ENCODE data around the gene CTNND2. TPM values are rescaled to one million over a fixed set of nuclear protein-coding genes. Genes with fewer than 3 reads are reported as not detected.

CTNND2 gene
- total RNA-seq, 1 experiment from 2014 or later, result 7.0 TPM

DNA sequence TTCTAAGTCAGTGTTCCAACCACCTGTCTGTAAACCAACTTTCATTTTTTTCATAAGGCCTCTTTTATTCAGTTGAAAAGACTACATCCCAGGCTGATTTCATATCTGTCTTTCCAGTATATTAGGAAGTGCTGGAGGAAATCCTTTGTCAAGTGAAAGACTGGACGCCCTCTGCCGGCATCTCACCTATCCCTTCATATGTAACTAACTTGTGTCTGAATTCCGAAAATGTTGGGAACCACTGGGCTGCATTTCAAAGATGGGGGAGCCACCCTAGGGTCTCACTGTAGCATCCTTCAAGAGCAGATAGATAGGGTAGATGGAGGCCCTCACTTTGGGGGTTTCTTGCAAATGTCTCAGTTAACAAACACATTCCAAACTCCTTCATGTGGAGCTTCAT, 569.8 kb downstream of the CTNND2 start:
- H4K5ac ChIP-seq (ENCODE audit: insufficient read length, low read depth, low read length), result no peak overlapping the region
- no peaks in the 10 kb centered on the region for H3K79me1 ChIP-seq (ENCODE audit: insufficient read depth, low read depth, low read length, poor library complexity, severe bottlenecking)
- no peaks in the 10 kb centered on the region for H3K23me2 ChIP-seq (ENCODE audit: insufficient read length, low read depth, low read length, poor library complexity, severe bottlenecking)
- H2AK5ac ChIP-seq (ENCODE audit: insufficient read length, low read length), result no peak overlapping the region
- H3T11ph ChIP-seq (ENCODE audit: low read length), result no peak overlapping the region
- H4K8ac ChIP-seq (replicated peaks; ENCODE audit: insufficient read length, low read depth, low read length), result no peak overlapping the region
- H3K27ac Mint-ChIP-seq, result no peak overlapping the region; a peak in 1 of 7 replicates
- no peak overlapping the region for H2BK5ac ChIP-seq (ENCODE audit: insufficient read length, low read length)
- H4K91ac ChIP-seq (ENCODE audit: insufficient read length, low read depth, low read length), result no peak overlapping the region
- DNase-seq, result no peak
- no peak overlapping the region for H3K4me3 Mint-ChIP-seq
- H2BK20ac ChIP-seq (ENCODE audit: low read depth, low read length, poor library complexity, severe bottlenecking), result no peak overlapping the region
- no peak overlapping the region for H3K4ac ChIP-seq (ENCODE audit: low read depth, low read length)
- no peak overlapping the region for H3K56ac ChIP-seq (ENCODE audit: insufficient read length, low read depth, low read length)
- peaks cover 0 to 4% of the 10 kb centered on the region in 2 experiments; a peak in 2 of 5 replicates for H3K9me3 Mint-ChIP-seq
- H3K18ac ChIP-seq (ENCODE audit: insufficient read length, low read depth, low read length), result no peak overlapping the region
- no peaks in the 10 kb centered on the region for H3K4me1 ChIP-seq (ENCODE audit: insufficient read depth, low read length)
- no peak overlapping the region for H2BK120ac ChIP-seq (ENCODE audit: low read depth, low read length, poor library complexity, severe bottlenecking)
- H3K36me3 Mint-ChIP-seq (ENCODE audit: insufficient read depth in 1 of 3, low read depth in 3 of 3), result peaks cover 0 to 3% (median 0%) of the 10 kb centered on the region in 3 experiments; a peak in 3 of 7 replicates
- no peak overlapping the region for H3K14ac ChIP-seq (ENCODE audit: insufficient read depth, low read length)
- WGBS (ENCODE audit: extremely low coverage, insufficient read length, low lambda C conversion rate), result no CpG with 5 or more reads among the region's 3 CpGs
- H3K9ac ChIP-seq (ENCODE audit: extremely low read depth, insufficient read length, low read length), result no peak overlapping the region
- no peak overlapping the region for H3K27ac ChIP-seq (ENCODE audit: insufficient read length, low read depth, low read length)
- no peaks in the 10 kb centered on the region for H3K27me3 ChIP-seq (ENCODE audit: insufficient read depth, low read length)
- H4K20me1 ChIP-seq (ENCODE audit: control insufficient read depth, insufficient read depth, insufficient read length), result no peaks in the 10 kb centered on the region
- no peak overlapping the region for H2AFZ ChIP-seq (ENCODE audit: low read length)
- H3K79me2 ChIP-seq (ENCODE audit: insufficient read depth, low read length), result no peaks in the 10 kb centered on the region
- TF ChIP-seq, protein P1, sequence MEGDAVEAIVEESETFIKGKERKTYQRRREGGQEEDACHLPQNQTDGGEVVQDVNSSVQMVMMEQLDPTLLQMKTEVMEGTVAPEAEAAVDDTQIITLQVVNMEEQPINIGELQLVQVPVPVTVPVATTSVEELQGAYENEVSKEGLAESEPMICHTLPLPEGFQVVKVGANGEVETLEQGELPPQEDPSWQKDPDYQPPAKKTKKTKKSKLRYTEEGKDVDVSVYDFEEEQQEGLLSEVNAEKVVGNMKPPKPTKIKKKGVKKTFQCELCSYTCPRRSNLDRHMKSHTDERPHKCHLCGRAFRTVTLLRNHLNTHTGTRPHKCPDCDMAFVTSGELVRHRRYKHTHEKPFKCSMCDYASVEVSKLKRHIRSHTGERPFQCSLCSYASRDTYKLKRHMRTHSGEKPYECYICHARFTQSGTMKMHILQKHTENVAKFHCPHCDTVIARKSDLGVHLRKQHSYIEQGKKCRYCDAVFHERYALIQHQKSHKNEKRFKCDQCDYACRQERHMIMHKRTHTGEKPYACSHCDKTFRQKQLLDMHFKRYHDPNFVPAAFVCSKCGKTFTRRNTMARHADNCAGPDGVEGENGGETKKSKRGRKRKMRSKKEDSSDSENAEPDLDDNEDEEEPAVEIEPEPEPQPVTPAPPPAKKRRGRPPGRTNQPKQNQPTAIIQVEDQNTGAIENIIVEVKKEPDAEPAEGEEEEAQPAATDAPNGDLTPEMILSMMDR (conservative IDR thresholded peaks at IDR 0.05), result no peak
- no peak overlapping the region for H3K23ac ChIP-seq (ENCODE audit: insufficient read length, low read depth, low read length)
- H2BK15ac ChIP-seq (ENCODE audit: low read depth, low read length), result no peak overlapping the region
- peaks cover 0 to 3% of the 10 kb centered on the region in 2 experiments; a peak in 1 of 4 replicates for H3K4me1 Mint-ChIP-seq
- H3K27me3 Mint-ChIP-seq (ENCODE audit: low read depth), result peaks cover 5% of the 10 kb centered on the region
- H2BK12ac ChIP-seq (ENCODE audit: insufficient read length, low read depth, low read length), result no peak overlapping the region
- no peaks in the 10 kb centered on the region for H3K9me3 ChIP-seq (ENCODE audit: control insufficient read depth, low read depth, low read length)
- H3K4me2 ChIP-seq (ENCODE audit: insufficient read depth, insufficient read length, low read length), result no peak overlapping the region
